Measurements from ENCODE around the gene GNAL.

GNAL gene

DNA sequence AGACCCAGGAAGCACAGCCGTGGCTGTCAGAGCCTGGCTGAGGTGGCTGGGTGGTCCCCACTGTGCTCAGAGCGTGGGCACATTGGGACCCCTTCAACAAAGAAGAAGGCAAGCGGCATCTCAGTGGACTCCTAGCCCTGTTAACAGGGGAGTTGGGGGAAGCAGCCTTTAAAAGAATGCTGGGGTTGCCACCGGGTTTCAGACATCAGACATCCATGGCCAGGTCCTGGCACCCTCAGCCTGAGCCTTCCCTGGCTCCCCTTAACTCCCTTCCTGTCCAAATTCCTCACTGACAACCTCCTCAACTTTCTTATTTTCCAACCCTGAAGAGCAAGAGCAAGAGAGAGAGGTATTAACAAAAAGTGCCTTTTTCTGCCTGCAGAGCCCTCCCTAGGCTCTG lies 24.8 kb upstream of the GNAL start:
- TF ChIP-seq, protein P1, sequence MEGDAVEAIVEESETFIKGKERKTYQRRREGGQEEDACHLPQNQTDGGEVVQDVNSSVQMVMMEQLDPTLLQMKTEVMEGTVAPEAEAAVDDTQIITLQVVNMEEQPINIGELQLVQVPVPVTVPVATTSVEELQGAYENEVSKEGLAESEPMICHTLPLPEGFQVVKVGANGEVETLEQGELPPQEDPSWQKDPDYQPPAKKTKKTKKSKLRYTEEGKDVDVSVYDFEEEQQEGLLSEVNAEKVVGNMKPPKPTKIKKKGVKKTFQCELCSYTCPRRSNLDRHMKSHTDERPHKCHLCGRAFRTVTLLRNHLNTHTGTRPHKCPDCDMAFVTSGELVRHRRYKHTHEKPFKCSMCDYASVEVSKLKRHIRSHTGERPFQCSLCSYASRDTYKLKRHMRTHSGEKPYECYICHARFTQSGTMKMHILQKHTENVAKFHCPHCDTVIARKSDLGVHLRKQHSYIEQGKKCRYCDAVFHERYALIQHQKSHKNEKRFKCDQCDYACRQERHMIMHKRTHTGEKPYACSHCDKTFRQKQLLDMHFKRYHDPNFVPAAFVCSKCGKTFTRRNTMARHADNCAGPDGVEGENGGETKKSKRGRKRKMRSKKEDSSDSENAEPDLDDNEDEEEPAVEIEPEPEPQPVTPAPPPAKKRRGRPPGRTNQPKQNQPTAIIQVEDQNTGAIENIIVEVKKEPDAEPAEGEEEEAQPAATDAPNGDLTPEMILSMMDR (IDR thresholded peaks at IDR 0.05; ENCODE audit: control insufficient read depth, extremely low read depth, insufficient read depth) = no peak
- DNase-seq (ENCODE audit: low read depth) = no peak
- no peak overlapping the region for H3K4me3 ChIP-seq (ENCODE audit: low read depth, low read length)

DNA sequence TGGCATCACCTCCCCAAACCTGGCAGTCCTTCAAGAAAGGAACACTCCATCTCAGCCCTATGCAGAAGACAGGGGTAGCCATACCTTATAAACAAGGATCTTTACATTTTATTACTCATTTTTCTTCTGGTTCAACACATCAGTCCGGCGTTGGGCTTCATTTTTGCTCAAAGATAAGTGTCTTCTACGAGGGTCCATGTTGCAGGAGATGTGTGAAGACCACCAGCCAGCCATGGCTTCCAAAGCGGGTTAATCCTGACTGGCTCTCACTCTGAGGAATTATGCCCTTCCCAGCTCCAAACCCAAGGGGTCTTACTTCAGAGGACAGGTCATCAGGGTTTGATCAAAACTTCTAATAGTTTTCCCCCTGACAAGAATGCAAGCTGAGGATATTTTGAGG lies 23.9 kb upstream of the GNAL start:
- H3K4me3 ChIP-seq (ENCODE audit: low read depth, low read length) = no peak overlapping the region
- TF ChIP-seq, protein P1 (IDR thresholded peaks at IDR 0.05; ENCODE audit: control insufficient read depth, extremely low read depth, insufficient read depth) = no peak
- no peak for DNase-seq (ENCODE audit: low read depth)

DNA sequence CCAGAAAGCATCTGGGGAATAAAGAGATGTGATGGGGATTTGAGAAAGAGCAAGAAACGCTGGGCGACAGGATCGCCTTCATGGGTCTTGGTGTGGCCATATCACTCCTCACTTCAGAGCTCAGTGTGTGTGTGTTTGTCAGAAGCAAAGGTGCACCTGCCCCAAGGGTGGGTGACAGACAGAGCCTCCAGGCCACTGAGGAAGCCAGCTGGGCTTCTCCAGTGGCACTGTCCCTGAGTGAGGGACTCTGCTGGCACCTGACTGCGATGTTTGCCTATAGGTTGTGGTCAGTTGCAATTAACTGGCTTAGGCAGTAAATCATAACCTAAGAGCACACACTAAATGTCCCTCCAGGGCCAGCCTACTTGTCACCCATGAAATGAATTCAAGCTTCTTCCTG lies 23.5 kb upstream of the GNAL start:
- no peak for DNase-seq (ENCODE audit: low read depth)
- TF ChIP-seq, protein P1 (IDR thresholded peaks at IDR 0.05; ENCODE audit: control insufficient read depth, extremely low read depth, insufficient read depth) = no peak
- H3K4me3 ChIP-seq (ENCODE audit: low read depth, low read length) = no peak overlapping the region

DNA sequence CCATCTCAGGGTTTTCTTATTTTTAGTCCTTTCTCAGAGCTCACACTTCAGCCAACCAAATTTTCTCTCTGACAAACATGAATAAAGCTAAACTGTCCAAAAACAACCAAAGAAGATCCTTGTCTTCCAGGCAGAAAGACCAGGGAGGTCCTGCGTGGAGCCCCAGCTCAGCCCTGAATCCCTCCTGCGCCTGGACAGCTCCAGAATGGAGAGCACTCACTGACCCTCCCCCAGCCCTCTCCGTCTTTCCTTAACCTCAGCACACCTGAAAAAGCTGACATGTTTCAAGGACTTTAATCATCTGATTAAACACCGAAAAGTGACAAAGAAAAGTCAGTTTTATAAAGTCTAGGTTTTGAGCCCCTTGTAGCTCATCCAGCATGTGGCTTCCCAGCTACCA lies 22.9 kb upstream of the GNAL start:
- H3K4me3 ChIP-seq (ENCODE audit: low read depth, low read length) = no peak overlapping the region
- DNase-seq (ENCODE audit: low read depth) = no peak
- TF ChIP-seq, protein P1 (IDR thresholded peaks at IDR 0.05; ENCODE audit: control insufficient read depth, extremely low read depth, insufficient read depth) = no peak

DNA sequence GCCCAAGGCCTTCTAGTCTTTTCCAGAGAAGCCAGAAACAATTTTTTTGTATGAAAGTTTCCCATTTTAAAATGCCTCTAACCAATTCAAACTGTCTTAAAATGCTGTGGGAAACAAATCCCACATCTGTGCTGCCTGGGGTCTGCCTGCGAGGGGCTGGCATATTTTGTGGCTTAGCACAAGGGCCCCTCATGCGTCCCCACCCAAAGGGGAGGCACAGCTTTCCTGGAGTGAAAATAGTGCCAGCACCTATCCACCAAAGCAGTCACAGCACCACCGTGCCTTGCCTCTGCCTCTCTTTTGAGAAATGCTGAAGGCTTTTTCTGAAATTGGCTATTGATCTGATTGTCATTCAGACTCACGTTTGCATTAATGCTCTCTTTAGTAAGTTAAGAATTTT lies 22.2 kb upstream of the GNAL start:
- no peak for DNase-seq (ENCODE audit: low read depth)
- TF ChIP-seq, protein P1 (IDR thresholded peaks at IDR 0.05; ENCODE audit: control insufficient read depth, extremely low read depth, insufficient read depth) = no peak
- no peak overlapping the region for H3K4me3 ChIP-seq (ENCODE audit: low read depth, low read length)

DNA sequence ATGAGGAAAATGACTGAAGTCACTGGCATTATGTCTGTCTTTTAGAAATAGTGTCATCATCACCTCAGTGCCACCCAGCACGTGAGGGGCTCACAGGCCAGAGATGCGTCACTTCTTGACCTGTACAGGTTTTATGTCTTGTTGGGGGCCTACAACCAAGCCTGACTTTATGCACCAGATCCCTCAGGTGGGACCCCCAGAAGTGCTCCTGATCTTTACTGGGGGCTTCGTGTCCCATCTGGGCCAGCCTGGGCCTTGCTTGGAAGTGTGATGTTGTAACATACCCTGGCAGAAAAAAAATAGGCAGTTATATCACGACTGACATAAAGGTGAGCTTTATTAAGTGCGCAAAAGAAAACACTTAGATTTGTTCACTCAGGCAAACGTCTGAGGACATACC lies 21.5 kb upstream of the GNAL start:
- no peak for DNase-seq (ENCODE audit: low read depth)
- TF ChIP-seq, protein P1 (IDR thresholded peaks at IDR 0.05; ENCODE audit: control insufficient read depth, extremely low read depth, insufficient read depth) = no peak
- H3K4me3 ChIP-seq (ENCODE audit: low read depth, low read length) = no peak overlapping the region

DNA sequence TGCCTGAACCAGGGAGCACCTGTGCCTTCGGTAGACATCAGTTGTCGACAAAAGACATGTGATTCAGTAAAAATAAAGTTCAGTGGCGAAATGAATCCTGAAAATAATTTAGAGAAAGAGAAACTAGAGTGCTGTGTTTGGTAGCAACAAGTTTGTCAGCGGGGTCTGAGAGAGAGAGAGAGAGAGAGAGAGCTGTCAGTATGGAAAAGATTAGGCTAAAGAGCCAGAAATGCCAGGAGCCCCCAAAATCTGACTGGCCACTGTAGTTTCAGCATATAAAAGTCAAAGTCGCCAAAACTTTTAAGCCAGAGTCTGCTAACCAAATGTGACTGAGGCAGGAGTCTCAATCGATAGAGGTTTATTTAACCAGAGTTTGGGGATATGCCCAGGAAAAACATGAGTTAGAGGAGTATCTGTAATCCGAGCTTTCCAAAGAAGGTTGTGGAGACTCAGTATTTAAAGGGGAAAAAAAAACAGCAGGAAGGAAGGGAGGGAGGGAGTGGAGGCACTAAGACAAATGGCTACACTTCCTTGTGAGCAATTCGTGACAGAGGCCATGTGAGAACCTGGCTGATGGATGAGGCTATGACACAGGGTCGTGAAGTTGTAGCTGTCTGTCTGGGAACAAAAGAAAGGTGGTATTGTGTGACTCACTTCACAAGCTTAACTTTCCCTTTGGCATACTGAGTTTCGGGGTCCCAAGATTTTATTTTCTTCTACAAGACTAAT lies 20.5 kb upstream of the GNAL start:
- H3K4me3 ChIP-seq (ENCODE audit: low read depth, low read length) = no peak overlapping the region
- no peak for DNase-seq (ENCODE audit: low read depth)
- TF ChIP-seq, protein P1 (IDR thresholded peaks at IDR 0.05; ENCODE audit: control insufficient read depth, extremely low read depth, insufficient read depth) = no peak
